Fibroblast of gingiva (primary cell): Measurements from ENCODE around the gene FAF1.

Experiments used
- DNase-seq: peaks from one replicate; pipeline ENCODE4 v3.0.0-alpha.2; 2011; ENCODE audit warnings: low read depth

Gene FAF1

GRCh38 chr1:50488356-50488755 lies 471.7 kb downstream of the FAF1 start:
- DNase-seq: no peak

- no peak for DNase-seq
Measured at GRCh38 chr1:50487725-50488124, 472.3 kb downstream of the FAF1 start.

- DNase-seq: no peak
Measured at GRCh38 chr1:50481142-50481736, 478.8 kb downstream of the FAF1 start.

GRCh38 chr1:50476800-50477199 lies 483.3 kb downstream of the FAF1 start:
- no peak for DNase-seq

- DNase-seq: no peak
Measured at GRCh38 chr1:50474859-50475809, 484.9 kb downstream of the FAF1 start.

- DNase-seq: no peak
Measured at GRCh38 chr1:50473513-50473912, 486.6 kb downstream of the FAF1 start.

GRCh38 chr1:50471967-50472366 lies 488.1 kb downstream of the FAF1 start:
- no peak for DNase-seq

- no peak for DNase-seq
Measured at GRCh38 chr1:50462964-50463363, 497.1 kb downstream of the FAF1 start.

GRCh38 chr1:50458507-50458906 lies 501.6 kb downstream of the FAF1 start:
- no peak for DNase-seq

GRCh38 chr1:50454911-50455310 lies 505.2 kb downstream of the FAF1 start:
- DNase-seq: no peak

- no peak for DNase-seq
Measured at GRCh38 chr1:50453266-50453665, 506.8 kb downstream of the FAF1 start.

GRCh38 chr1:50452700-50453099 lies 507.4 kb downstream of the FAF1 start:
- DNase-seq: no peak

GRCh38 chr1:50450861-50451653 lies 509.0 kb downstream of the FAF1 start:
- DNase-seq: no peak

- DNase-seq: peak; percentile 87
Measured at GRCh38 chr1:50447961-50448360, 512.1 kb downstream of the FAF1 start.

- no peak for DNase-seq
Measured at GRCh38 chr1:50441183-50441582, 518.9 kb downstream of the FAF1 start.

GRCh38 chr1:50438945-50439344 lies 521.1 kb downstream of the FAF1 start:
- DNase-seq: no peak

- no peak for DNase-seq
Measured at GRCh38 chr1:50436489-50436888, 523.6 kb downstream of the FAF1 start.

- no peak for DNase-seq
Measured at GRCh38 chr1:50430010-50430405, 530.1 kb downstream of the FAF1 start.

- DNase-seq: no peak
Measured at GRCh38 chr1:50427818-50428779, 532.0 kb downstream of the FAF1 start.

GRCh38 chr1:50427086-50427817 lies 532.8 kb downstream of the FAF1 start:
- no peak for DNase-seq

GRCh38 chr1:50426702-50427085 lies 533.4 kb downstream of the FAF1 start:
- no peak for DNase-seq
